NCI-H1436 treated with DMSO at 0.1 percent for 48 hours (cell line): ENCODE data around the gene CFH.
"Not testable (repeated sequence)": the region's sequence is repeated elsewhere in the genome, so short reads cannot be mapped to it uniquely, and the experiment has no call there.

ENCODE experiments used
- DNase-seq: peaks from one replicate; lab custom pipeline; 2025; lab: John Stamatoyannopoulos, UW

Gene CFH

GRCh38 chr1:196765019-196765740 is 113.3 kb downstream of the CFH start:
- not testable (repeated sequence) for DNase-seq

DNA sequence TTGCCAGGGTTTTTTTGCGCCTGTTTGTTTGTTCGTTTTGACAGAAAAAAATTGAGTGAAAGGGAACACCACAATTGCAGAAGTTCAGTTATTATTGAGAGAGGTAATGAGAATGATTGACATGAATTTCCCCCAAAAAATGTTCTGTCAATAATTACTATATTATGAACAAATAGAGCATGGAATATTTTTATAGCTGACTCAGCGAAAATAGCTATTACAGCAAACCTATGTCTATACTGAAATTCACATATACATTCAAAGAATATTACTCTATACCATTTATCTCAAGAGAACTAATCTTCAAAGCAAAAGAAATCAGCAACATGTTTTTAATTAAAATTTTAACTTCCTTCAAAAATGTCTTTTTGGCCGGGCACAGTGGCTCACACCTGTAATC is 118.0 kb downstream of the CFH start:
- DNase-seq, result not testable (repeated sequence)

DNA sequence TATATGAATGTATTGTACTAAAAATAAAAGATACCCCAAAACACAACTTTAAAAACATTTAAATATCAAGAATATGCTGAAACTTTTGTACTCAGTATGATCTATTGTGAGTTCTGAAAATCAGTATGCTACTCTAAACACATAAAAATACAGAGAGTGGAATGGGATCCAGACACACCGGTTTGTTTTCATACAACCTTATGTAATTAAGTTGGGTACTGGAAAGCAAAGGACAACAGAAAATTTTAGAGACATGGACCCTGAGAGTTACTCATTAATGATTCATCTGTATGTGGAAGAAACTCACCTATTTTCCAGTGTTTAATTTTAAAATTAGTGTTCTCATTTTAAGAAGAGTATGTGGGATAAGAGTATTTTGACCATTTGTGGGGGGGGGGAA is 121.9 kb downstream of the CFH start:
- no peak for DNase-seq

DNA sequence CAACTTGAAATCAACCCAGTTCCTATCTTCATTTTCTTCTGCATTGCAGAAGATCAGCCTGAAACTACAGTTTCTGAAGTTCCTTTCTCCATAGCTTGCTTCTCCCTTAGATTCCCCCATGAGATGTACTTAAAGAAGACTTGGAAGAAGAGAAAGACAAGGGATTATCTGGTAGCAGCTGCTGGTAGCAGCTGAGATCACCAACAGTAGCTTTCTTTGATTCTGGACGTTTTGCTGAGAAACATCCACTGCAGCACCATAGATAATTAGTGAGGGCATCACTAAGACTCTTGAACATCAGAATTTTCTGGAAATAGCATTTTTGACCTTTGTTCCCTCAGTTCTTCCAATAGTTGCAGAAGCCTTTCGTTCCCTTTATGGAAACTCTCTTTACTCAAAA is 122.3 kb downstream of the CFH start:
- no peak for DNase-seq

- no peak for DNase-seq
Observed at GRCh38 chr1:196774603-196775002, 122.8 kb downstream of the CFH start, which contains the start of gene CFHR3. TSS of gene CFHR3 (plus strand) at chr1:196774840. CDS start at chr1:196774887, 47 bp downstream.

- DNase-seq, result no peak
Observed at GRCh38 chr1:196777603-196778002, 125.8 kb downstream of the CFH start.

DNA sequence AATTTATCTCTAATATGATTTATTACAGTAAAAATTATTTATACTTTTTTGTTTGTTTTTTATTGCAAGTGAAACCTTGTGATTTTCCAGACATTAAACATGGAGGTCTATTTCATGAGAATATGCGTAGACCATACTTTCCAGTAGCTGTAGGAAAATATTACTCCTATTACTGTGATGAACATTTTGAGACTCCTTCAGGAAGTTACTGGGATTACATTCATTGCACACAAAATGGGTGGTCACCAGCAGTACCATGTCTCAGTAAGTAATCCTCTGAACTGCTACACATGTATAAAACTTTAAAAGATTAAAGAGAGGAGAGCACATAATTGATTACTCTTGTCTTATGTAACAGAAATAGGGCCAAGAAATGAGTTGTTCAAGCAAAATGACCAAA is 127.2 kb downstream of the CFH start:
- DNase-seq, result no peak

GRCh38 chr1:196791252-196791651 is 139.4 kb downstream of the CFH start:
- DNase-seq, result not testable (repeated sequence)

DNA sequence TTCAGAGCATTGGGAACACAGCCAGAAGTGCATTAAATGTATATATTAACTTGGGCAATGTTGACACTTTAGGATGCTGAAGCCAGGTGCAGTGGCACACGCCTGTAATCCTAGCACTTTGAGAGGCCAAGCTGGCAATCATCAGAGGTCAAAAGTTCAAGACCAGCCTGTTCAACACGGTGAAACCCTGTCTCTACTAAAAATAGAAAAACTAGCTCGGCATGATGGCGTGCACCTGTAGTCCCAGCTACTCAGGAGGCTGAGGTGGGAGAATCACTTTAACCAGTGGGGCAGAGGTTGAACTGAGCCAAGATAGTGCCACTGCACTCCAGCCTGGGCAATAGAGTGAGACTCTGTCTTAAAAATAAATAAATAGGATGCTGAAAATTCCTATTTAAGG is 142.3 kb downstream of the CFH start:
- DNase-seq, result peak; percentile 85
